GM23338 (cell line): ENCODE data around the gene ST6GALNAC3. TPM values are rescaled to one million over a fixed set of nuclear protein-coding genes. Genes with fewer than 3 reads are reported as not detected.

Experiments used
- ATAC-seq: fragments of 200-7000 bp; cut with Tn5 transposase; 3 replicates; pipeline ENCODE4 v1.9.1; 2020
- DNase-seq: peaks from one replicate; pipeline ENCODE4 v3.0.0-alpha.2; 2015; ENCODE audit warnings: low spot score
- H2AFZ ChIP-seq: fragments of 200-600 bp; sonication (generic); 2 replicates; pipeline ENCODE4 v1.8.0; 2016; ENCODE audit warnings: antibody characterized with exemption, mild to moderate bottlenecking, moderate library complexity
- H3F3A ChIP-seq: fragments of 200-600 bp; sonication (generic); replicated peaks from 2 replicates; pipeline ENCODE4 v1.8.0; 2017; ENCODE audit warnings: antibody characterized with exemption, mixed run types, low read depth
- H3K27ac ChIP-seq: fragments of 200-600 bp; sonication (generic); 2 replicates; pipeline ENCODE4 v1.6.1; 2016; ENCODE audit warnings: low read depth
- H3K27me3 ChIP-seq: fragments of 200-600 bp; sonication (generic); 2 replicates; pipeline ENCODE4 v1.8.0; 2016; ENCODE audit warnings: mild to moderate bottlenecking, mixed run types, moderate library complexity; ENCODE audit not compliant: insufficient read depth
- H3K36me3 ChIP-seq: fragments of 200-600 bp; sonication (generic); 2 replicates; pipeline ENCODE4 v1.8.0; 2016; ENCODE audit warnings: mild to moderate bottlenecking; ENCODE audit not compliant: insufficient read depth
- H3K4me1 ChIP-seq: fragments of 200-600 bp; sonication (generic); 2 replicates; pipeline ENCODE4 v1.8.0; 2016; ENCODE audit warnings: mild to moderate bottlenecking, moderate library complexity; ENCODE audit not compliant: insufficient read depth
- H3K4me2 ChIP-seq: fragments of 200-600 bp; sonication (generic); 2 replicates; pipeline ENCODE4 v1.7.1; 2017; ENCODE audit warnings: mixed run types
- H3K4me3 ChIP-seq: fragments of 200-600 bp; sonication (generic); 2 replicates; pipeline ENCODE4 v1.6.1; 2016; ENCODE audit warnings: mixed run types
- H3K79me2 ChIP-seq: fragments of 200-600 bp; sonication (generic); replicated peaks from 2 replicates; pipeline ENCODE4 v1.8.0; 2017; ENCODE audit warnings: mild to moderate bottlenecking; ENCODE audit not compliant: insufficient read depth
- H3K9me2 ChIP-seq: fragments of 200-600 bp; sonication (generic); 2 replicates; pipeline ENCODE4 v1.8.0; 2017; ENCODE audit not compliant: insufficient read depth
- H4K20me1 ChIP-seq: fragments of 200-600 bp; sonication (generic); replicated peaks from 2 replicates; pipeline ENCODE4 v1.8.0; 2017; ENCODE audit warnings: mild to moderate bottlenecking; ENCODE audit not compliant: insufficient read depth
- H3K27ac Mint-ChIP-seq: 2 replicates; pipeline ENCODE4 v1.8.0; 2020; ENCODE audit warnings: inconsistent platforms, mild to moderate bottlenecking, moderate library complexity, mixed read lengths
- H3K27me3 Mint-ChIP-seq: 3 replicates; pipeline ENCODE4 v1.8.0; 2022; ENCODE audit warnings: low read depth, mild to moderate bottlenecking, moderate library complexity, mixed read lengths, inconsistent platforms; ENCODE audit not compliant: insufficient read depth, poor library complexity
- H3K36me3 Mint-ChIP-seq: 3 replicates; pipeline ENCODE4 v1.8.0; 2021; ENCODE audit warnings: low read depth, mild to moderate bottlenecking, inconsistent platforms, moderate library complexity, mixed read lengths
- H3K4me1 Mint-ChIP-seq: 3 replicates; pipeline ENCODE4 v1.8.0; 2020; ENCODE audit warnings: mild to moderate bottlenecking, inconsistent platforms, mixed read lengths
- H3K4me3 Mint-ChIP-seq: 3 replicates; pipeline ENCODE4 v1.8.0; 2021; ENCODE audit warnings: moderate library complexity, mild to moderate bottlenecking, inconsistent platforms, mixed read lengths
- H3K9me3 Mint-ChIP-seq: 3 replicates; pipeline ENCODE4 v1.8.0; 2020; ENCODE audit warnings: moderate library complexity, mild to moderate bottlenecking, inconsistent platforms, mixed read lengths
- CREB1 ChIP-seq: fragments of 250-450 bp; sonication (Bioruptor Pico); IDR thresholded peaks from 2 replicates; pipeline ENCODE4 v1.5.0; 2020; ENCODE audit warnings: low read depth, mild to moderate bottlenecking, moderate library complexity
- CTCF ChIP-seq, 2 experiments: fragments of 200-600 bp in 1 of 2; sonication (generic) in 1 of 2; conservative IDR thresholded peaks; 2 replicates each; pipeline versions ENCODE4 v1.5.1 to v1.6.1; 2016 to 2017; ENCODE audit warnings: antibody characterized with exemption in 2 of 2, low read depth in 2 of 2, mild to moderate bottlenecking in 2 of 2, moderate library complexity in 1 of 2
- ETS1 ChIP-seq: IDR thresholded peaks from 2 replicates; pipeline ENCODE4 v1.6.1; 2016; ENCODE audit warnings: antibody characterized with exemption
- EZH2phosphoT487 ChIP-seq: fragments of 200-600 bp; sonication (generic); IDR thresholded peaks from one replicate; pipeline ENCODE4 v1.8.1; 2018; ENCODE audit warnings: antibody characterized with exemption; ENCODE audit not compliant: unreplicated experiment
- JUNB ChIP-seq: IDR thresholded peaks from one replicate; pipeline ENCODE4 v1.6.1; 2016; ENCODE audit warnings: antibody characterized with exemption; ENCODE audit not compliant: unreplicated experiment
- POLR2AphosphoS5 ChIP-seq: IDR thresholded peaks from 2 replicates; pipeline ENCODE4 v1.6.1; 2016; ENCODE audit warnings: antibody characterized with exemption, low read depth
- ZNF114 ChIP-seq: fragments of 250-450 bp; sonication (Bioruptor Pico); IDR thresholded peaks from 2 replicates; pipeline ENCODE4 v1.5.0; 2020; ENCODE audit warnings: mild to moderate bottlenecking, moderate library complexity
- polyA plus RNA-seq: library from polyadenylated mRNA; unstranded; fragments of >200 nt; fragmentation: Nextera tagmentation; extraction: Ambion mirVana; gene quantifications from 2 replicates; pipeline ENCODE4 v1.2.1, GENCODE V29; 2016
- total RNA-seq: library from RNA; depleted of rRNA; stranded (reverse); fragments of >200 nt; shearing (Covaris generic); gene quantifications from 2 replicates; pipeline ENCODE4 v1.2.3, GENCODE V29; 2014
- TF ChIP-seq, protein P1 (sequence below): fragments of 250-450 bp; sonication (Bioruptor Pico); IDR thresholded peaks from 2 replicates; pipeline ENCODE4 v1.5.0; 2020; ENCODE audit warnings: mild to moderate bottlenecking, moderate library complexity

The ST6GALNAC3 gene
- total and polyA plus RNA-seq, 2 experiments from 2014 or later: 4.7 to 11.6 TPM

GRCh38 chr1:76191561-76191960 is 117.0 kb downstream of the ST6GALNAC3 start:
- H3F3A ChIP-seq: no peaks in the 10 kb centered on the region

More at GRCh38 chr1:76191561-76191960, 117.0 kb downstream of the ST6GALNAC3 start:
- Mint-ChIP-seq H3K27ac (no peak overlapping the region), H3K36me3 (no peaks in the 10 kb centered on the region), H3K4me3 (no peak overlapping the region), H3K27me3 (peaks cover 3% of the 10 kb centered on the region), H3K4me1 (peaks cover 7% of the 10 kb centered on the region; the same call in 1 of the 3 replicates), H3K9me3 (no peaks in the 10 kb centered on the region)
- H3K79me2 ChIP-seq: no peaks in the 10 kb centered on the region; the same call in 1 of the 2 replicates
- H3K4me1 ChIP-seq: peaks cover 6% of the 10 kb centered on the region
- ATAC-seq (no peak), DNase-seq (no peak)
- no peaks in the 10 kb centered on the region for H4K20me1 ChIP-seq
- no peak overlapping the region for H3K4me2 ChIP-seq
- H3K4me3 ChIP-seq: no peak overlapping the region
- no peaks in the 10 kb centered on the region for H3K36me3 ChIP-seq
- H3K9me2 ChIP-seq: peaks cover 28% of the 10 kb centered on the region
- no peak overlapping the region for H2AFZ ChIP-seq
- no peak overlapping the region for H3K27ac ChIP-seq
- TF ChIP-seq, protein P1, sequence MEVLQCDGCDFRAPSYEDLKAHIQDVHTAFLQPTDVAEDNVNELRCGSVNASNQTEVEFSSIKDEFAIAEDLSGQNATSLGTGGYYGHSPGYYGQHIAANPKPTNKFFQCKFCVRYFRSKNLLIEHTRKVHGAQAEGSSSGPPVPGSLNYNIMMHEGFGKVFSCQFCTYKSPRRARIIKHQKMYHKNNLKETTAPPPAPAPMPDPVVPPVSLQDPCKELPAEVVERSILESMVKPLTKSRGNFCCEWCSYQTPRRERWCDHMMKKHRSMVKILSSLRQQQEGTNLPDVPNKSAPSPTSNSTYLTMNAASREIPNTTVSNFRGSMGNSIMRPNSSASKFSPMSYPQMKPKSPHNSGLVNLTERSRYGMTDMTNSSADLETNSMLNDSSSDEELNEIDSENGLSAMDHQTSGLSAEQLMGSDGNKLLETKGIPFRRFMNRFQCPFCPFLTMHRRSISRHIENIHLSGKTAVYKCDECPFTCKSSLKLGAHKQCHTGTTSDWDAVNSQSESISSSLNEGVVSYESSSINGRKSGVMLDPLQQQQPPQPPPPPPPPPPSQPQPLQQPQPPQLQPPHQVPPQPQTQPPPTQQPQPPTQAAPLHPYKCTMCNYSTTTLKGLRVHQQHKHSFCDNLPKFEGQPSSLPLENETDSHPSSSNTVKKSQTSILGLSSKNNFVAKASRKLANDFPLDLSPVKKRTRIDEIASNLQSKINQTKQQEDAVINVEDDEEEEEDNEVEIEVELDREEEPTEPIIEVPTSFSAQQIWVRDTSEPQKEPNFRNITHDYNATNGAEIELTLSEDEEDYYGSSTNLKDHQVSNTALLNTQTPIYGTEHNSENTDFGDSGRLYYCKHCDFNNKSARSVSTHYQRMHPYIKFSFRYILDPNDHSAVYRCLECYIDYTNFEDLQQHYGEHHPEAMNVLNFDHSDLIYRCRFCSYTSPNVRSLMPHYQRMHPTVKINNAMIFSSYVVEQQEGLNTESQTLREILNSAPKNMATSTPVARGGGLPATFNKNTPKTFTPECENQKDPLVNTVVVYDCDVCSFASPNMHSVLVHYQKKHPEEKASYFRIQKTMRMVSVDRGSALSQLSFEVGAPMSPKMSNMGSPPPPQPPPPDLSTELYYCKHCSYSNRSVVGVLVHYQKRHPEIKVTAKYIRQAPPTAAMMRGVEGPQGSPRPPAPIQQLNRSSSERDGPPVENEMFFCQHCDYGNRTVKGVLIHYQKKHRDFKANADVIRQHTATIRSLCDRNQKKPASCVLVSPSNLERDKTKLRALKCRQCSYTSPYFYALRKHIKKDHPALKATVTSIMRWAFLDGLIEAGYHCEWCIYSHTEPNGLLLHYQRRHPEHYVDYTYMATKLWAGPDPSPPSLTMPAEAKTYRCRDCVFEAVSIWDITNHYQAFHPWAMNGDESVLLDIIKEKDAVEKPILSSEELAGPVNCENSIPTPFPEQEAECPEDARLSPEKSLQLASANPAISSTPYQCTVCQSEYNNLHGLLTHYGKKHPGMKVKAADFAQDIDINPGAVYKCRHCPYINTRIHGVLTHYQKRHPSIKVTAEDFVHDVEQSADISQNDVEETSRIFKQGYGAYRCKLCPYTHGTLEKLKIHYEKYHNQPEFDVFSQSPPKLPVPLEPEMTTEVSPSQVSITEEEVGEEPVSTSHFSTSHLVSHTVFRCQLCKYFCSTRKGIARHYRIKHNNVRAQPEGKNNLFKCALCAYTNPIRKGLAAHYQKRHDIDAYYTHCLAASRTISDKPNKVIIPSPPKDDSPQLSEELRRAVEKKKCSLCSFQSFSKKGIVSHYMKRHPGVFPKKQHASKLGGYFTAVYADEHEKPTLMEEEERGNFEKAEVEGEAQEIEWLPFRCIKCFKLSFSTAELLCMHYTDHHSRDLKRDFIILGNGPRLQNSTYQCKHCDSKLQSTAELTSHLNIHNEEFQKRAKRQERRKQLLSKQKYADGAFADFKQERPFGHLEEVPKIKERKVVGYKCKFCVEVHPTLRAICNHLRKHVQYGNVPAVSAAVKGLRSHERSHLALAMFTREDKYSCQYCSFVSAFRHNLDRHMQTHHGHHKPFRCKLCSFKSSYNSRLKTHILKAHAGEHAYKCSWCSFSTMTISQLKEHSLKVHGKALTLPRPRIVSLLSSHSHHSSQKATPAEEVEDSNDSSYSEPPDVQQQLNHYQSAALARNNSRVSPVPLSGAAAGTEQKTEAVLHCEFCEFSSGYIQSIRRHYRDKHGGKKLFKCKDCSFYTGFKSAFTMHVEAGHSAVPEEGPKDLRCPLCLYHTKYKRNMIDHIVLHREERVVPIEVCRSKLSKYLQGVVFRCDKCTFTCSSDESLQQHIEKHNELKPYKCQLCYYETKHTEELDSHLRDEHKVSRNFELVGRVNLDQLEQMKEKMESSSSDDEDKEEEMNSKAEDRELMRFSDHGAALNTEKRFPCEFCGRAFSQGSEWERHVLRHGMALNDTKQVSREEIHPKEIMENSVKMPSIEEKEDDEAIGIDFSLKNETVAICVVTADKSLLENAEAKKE: no peak
- TF ChIP-seq ZNF114 (no peak), ETS1 (no peak), CREB1 (no peak), POLR2AphosphoS5 (no peak), EZH2phosphoT487 (no peak), JUNB (no peak), CTCF (conservative IDR thresholded peaks at IDR 0.05; ENCODE audit: low read depth in 2 of 2) (no peak)
- H3K27me3 ChIP-seq: no peaks in the 10 kb centered on the region
